ENCODE measurements around the gene MTHFS.
A peak's percentile ranks its signal among the peaks of the same experiment; 100 is the strongest.

Gene MTHFS

GRCh38 chr15:79875213-79875612 lies 21.6 kb downstream of the MTHFS start:
- no peak for DNase-seq (ENCODE audit: low read depth)

DNA sequence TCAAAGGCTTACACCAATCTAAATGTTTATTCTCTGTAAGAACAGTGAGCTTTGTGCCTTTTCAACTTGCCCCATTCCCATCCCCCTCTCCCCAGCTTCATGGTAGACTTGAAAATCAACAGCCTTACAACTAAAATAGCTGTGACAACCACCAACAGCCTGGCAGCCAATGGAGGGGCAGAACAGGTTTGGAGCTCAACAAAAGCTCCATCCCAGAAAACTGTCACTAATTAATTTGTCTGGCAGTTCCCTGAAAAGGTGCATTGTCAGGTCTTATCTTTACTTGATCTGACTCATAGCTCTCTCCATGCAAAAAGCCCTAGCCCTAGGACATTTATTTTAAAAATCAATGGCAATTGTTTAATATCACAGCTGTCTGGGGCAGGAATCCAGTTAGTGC lies 22.6 kb downstream of the MTHFS start:
- DNase-seq (ENCODE audit: low read depth), result no peak

- no peak for DNase-seq (ENCODE audit: low read depth)
Observed at GRCh38 chr15:79872358-79873017, 24.3 kb downstream of the MTHFS start.

DNA sequence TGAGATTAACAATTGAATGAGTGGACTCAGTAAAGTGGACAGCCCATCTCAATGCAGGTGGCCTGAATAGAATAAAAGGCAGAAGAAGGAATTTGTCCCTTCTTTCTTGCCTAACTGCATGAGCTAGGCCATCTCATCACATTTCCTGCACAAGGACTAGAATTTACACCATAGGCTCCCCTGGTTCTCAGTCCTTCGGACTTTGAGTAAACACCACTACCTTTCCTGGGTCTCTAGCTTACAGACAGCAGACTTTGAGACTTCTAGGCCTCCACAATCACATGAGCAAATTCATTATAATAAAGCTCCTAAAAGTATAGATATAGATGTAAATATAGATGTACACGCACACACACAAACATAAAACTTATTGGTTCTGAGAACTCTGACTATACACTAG lies 28.3 kb downstream of the MTHFS start:
- no peak for DNase-seq (ENCODE audit: low read depth)

GRCh38 chr15:79863886-79864285 lies 32.9 kb downstream of the MTHFS start:
- DNase-seq (ENCODE audit: low read depth), result no peak

DNA sequence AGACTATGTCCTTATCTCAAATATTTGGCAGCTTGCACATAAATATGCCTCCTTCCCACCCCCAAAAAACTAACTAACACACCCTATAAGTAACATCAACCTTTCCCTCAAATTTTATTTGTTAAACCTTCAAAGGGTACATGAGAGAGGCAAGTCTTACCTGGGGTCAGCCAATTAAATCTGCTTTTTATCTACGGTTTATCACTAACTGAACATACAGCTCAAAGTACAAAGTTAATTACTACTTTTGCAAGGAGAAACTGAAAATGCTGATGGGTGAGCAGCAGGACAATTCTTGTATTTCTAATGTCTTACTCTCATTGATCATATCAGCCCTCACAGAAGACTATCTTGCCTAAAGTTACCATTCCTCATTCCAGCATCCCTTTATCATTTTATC lies 34.6 kb downstream of the MTHFS start:
- no peak for DNase-seq (ENCODE audit: low read depth)

DNA sequence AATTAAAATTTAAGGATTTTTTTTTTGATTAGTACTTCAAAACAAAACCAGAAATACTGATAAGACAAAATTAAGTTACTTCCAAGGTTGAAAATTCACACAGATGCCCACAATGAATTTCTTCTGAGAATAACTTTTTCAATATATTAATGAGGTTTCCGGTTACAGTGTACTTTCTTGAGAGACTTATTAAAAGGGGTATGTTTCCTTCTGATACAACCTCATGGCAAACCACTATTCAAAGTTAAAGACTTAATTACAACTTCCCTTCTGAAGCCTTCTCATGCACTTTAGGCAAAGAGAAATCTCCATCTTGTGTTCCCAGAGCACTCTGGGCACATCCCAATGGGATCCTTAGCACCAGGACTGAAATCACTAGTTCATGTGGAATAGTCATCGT lies 36.2 kb downstream of the MTHFS start:
- no peak for DNase-seq (ENCODE audit: low read depth)

DNA sequence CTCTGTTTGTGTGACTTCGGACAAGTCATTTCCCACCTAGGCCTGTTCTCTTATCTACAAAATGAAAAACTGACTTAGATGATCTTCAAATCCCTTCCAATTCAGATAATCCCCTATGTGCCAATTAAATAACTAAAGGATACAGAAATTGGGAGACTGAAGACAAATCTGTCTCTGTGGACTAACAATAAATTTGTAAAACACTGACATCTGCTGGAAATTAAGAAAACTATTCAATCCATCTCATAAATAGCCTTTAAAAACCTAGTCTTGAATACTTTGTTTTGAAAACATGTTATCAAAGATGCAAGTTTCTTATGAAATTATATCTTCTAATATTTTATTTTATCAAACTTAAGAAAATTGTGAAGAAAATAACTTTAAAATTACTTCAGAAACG lies 38.3 kb downstream of the MTHFS start:
- no peak for DNase-seq (ENCODE audit: low read depth)

DNA sequence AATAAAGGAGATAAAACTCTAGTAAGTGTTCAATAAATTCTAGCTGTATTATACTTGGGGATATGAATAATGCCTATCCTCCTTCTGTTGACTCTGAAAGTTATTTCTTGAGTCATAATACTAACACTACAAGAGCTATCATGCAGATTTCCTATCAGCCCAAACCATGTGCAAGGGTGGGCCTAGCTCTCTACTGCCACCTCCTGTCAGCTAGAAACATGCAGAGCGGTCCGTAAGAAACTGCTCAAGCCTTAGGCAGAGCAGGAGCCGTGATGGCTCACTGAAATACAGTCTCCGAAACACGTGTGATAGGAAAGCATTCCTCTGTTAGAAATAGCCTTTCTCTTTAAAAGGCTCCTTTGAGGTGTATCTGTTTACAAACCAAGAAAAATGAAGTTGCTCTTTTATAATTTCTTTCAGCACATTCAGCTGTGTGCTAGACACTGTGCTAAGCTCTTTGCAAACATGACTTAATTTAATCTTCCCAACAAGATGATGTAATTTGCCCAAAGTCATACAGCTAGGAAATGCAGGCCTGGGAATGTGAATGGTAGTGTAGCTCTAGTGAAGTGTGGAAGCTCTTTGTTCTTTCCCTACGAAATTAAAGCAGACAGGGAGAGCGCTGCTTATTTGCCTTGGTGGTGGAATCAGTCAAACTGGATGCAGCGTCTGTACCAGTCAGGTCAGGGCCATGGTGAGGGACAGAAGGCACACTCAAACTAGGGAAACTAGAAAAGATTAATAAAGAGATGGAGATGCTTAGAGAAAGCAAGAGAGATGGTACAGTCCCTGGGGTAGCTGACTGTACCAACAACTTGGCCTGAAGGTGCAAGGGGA lies 43.1 kb downstream of the MTHFS start:
- peak; percentile 85 for DNase-seq (ENCODE audit: low read depth)

- peak; percentile 14 for DNase-seq (ENCODE audit: low read depth)
Observed at GRCh38 chr15:79849789-79850188, 47.0 kb downstream of the MTHFS start.

GRCh38 chr15:79846539-79846938 lies 50.3 kb downstream of the MTHFS start:
- DNase-seq (ENCODE audit: low read depth), result no peak

- DNase-seq (ENCODE audit: low read depth), result no peak
Observed at GRCh38 chr15:79844221-79844620, 52.6 kb downstream of the MTHFS start.

DNA sequence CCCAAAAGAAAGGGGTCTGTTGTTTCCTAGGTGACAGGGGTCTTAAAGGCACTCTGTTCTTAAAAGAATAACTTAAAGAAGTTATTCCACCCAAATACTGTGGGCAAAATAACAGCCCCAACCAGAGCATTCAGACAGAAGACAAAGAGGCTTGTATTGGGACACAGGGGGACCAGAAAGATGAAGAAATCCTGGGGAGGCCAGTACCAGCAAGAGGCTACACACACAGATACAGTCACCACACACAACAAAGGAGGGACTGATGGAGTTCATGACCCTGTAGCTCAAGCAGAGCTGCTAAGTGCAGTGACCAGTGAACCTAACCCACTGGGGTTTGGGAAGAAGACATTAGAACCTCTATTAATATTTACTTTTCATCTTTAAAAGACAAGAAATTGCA lies 59.0 kb downstream of the MTHFS start:
- DNase-seq (ENCODE audit: low read depth), result no peak

DNA sequence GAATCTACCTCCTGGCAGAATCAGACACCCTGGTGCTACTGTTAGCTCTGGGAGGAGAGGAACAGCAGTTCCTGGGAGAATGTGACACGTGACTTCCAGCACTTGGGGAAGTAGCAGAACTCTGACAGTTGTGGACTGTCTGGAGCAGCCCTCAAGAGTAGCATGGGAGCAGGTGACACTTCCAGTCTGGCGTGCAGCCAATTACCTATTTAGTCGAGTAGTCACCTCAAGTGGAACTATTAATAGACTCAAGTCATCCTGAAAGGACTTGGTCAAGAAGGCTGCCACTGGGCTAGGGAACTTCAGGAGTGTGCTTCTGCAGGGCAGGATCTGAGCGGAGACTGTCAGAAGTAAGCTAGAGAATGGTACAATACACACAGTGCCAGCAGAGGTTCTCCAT lies 62.3 kb downstream of the MTHFS start:
- no peak for DNase-seq (ENCODE audit: low read depth)

- DNase-seq (ENCODE audit: low read depth), result no peak
Observed at GRCh38 chr15:79832367-79833120, 64.3 kb downstream of the MTHFS start.

GRCh38 chr15:79831604-79832003 lies 65.2 kb downstream of the MTHFS start:
- no peak for DNase-seq (ENCODE audit: low read depth)

DNA sequence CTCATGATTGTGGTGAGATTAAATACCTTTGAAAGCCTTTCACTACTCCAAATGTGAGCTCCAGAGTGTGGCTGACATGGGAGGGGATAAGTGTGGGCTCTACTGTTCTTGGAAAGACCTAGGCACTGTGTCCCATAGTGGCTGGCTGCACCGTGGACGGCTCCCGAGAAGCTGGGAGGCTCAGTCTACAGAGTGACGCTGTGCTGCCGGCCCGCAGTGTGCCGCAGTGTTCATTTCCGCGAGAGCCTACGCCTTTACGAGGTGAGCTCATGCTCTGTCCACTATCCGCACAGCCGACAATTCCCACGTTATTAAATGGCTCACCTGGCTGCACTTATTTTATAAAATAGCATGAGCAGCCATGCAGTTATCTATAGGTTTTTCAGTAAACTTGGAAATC lies 66.9 kb downstream of the MTHFS start:
- DNase-seq (ENCODE audit: low read depth), result no peak

GRCh38 chr15:79828447-79828846 lies 68.4 kb downstream of the MTHFS start:
- DNase-seq (ENCODE audit: low read depth), result no peak

GRCh38 chr15:79826800-79827199 lies 70.0 kb downstream of the MTHFS start:
- DNase-seq (ENCODE audit: low read depth), result no peak

GRCh38 chr15:79824136-79824701 lies 72.6 kb downstream of the MTHFS start:
- no peak for DNase-seq (ENCODE audit: low read depth)

DNA sequence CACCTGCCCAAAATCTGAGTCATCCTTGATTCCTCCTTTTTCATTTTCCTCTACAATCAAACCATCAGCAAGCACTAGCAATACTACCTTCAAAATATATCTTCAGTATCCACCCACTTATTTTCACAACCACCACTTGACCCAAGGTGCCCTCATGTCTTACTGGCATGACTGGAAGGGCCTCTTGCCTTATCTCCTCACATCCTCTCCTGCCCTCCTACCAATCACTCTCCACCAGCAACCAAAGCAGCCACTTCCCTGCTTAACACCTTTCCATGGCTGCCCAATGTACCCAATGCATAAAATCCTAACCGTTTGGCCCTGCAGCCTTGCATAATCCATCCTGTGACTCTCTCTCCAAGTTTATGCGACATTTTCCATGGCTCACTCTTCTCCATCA lies 76.0 kb downstream of the MTHFS start:
- no peak for DNase-seq (ENCODE audit: low read depth)

- no peak for DNase-seq (ENCODE audit: low read depth)
Observed at GRCh38 chr15:79820176-79820575, 76.6 kb downstream of the MTHFS start.

DNA sequence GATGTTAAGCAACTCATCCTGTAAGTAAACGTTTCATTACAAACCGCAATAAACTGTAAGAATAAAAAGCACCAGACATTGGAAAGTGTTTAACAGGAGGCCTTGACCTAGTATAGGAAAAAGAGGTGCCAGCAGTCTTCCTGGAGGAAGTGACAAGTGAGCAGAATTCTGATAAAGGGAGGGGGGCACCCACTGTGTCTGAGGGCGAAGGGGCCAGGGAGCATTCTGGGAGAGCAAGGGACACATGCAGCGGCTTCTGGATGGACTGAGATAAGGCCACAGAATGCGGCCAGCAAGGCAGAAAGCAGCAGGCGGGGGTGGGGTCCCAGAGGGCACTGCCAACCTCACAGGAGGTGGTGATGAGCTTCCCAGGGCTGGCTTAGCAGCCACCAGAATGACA lies 80.2 kb downstream of the MTHFS start:
- DNase-seq (ENCODE audit: low read depth), result no peak
